Femur (tissue), 1 donor: ENCODE data around the gene ZFP36L2.

Experiments used
- DNase-seq: peaks from one replicate; pipeline ENCODE4 v3.0.0-alpha.2; 2017

Gene ZFP36L2

DNA sequence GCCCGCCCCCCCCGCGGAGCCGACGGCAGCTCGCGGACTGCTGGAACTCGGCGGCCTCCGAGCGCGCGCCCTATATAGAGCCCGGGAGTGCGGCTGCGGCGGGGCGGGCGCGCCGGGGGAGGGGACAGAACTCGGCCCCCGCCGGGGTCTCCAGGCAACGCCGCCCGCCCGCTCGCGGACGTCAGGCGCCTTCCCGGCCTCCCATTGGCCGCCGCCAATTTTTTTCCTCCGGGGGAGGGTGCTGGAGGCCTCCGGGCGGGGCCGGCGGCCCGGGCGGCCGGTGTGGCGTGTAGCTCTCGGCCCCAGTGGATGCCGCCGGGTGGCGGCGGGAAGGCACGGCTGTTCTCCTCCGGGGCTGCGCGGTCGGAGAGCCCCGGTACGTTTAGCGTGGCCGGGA lies at the start of gene ZFP36L2:
Gene ZFP36L2 (minus strand): TSS at position 49 of the 397 bp plus-strand sequence. CDS start 291 bp downstream, outside the sequence.
- peak; percentile 97 for DNase-seq

DNA sequence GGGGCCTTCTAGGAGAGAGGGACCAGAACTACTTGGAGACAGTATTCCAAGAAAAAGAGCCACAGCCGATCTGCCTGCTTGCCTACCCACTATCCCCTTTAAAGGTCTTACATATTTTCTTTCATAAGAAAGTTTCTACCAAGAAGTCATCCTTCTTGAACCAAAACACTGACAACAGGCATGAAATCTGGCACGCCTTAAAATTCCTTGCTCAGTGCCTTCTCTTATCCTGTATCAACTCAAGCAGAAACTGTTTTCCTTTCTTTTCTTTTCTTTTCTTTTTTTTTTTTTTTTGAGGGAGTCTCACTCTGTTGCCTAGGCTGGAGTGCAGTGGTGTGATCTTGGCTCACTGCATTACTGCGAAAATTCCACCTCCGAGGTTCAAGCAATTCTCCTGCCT lies 48.3 kb upstream of the ZFP36L2 start:
- no peak for DNase-seq

GRCh38 chr2:43274055-43274454 lies 47.6 kb upstream of the ZFP36L2 start:
- DNase-seq: no peak

DNA sequence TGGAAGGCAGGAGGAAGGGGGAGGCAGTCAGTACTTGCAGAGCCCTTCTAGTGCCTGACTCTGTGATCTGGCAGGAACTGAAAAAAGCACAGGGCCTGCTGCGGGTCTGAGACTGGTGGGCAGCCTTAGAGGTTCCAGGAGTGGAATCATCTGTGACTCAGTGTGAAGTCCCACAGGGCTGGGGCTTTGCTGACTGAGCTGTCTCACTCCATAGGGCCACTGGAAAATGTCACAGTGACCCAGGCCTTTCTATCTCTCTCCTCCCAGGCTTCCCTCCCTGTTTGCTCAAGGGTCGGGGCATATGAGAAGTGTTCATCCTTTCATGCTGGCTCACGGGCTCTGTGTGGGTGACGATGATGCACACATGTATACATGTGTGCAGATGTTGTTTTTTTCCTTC lies 47.1 kb upstream of the ZFP36L2 start:
- no peak for DNase-seq

DNA sequence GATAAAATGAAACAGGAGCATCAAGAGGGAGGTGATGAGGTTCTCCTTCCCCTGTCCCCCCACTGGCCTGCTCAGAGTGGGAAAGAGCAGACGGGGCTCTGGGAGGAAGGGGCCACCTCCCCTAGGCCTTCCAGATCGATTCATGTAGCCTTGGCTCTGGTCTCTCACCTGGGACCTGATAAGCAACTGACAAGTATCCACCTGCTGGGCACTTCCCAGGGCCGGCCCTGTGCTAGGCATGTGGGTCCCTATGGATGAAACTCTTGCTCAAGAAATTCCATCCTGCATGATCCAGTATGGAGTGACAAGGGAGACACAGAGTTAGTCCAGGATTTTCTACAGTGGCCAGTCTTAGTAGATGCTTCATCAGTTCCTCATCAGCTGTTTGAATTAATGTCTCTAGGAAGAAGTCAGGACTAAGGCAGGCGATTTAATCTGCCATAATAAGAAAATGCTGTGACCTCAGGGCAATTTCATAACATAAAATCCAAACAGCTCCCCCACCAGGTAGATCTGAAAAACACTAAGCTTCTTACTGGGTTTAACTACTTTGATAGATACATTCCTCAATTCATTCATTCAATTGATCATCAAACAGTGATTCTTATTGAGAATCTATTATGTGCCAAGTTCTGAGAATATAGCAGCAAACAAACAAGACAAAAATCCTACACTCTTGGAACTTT lies 44.7 kb upstream of the ZFP36L2 start:
- DNase-seq: no peak

- no peak for DNase-seq
Observed at GRCh38 chr2:43270461-43270860, 44.1 kb upstream of the ZFP36L2 start.

DNA sequence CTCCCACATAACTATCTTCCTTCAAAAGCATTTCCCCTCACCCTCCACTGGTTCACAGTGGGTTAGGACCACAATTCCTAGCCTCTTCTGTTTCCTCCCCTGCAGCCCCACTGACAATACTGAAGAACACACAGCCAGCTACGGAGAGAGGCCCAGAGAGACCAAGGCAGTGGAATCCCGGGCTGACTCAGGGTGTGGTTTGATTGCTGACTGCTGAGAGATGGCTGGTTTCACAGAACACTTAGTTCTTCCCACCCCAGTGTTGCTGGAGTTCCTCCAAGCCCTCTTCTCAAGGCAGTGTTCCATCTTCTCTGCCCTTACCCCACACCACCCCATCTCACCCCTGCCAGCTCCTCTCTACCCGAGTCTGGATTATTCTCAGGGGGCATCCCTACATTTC lies 43.3 kb upstream of the ZFP36L2 start:
- peak; percentile 67 for DNase-seq

DNA sequence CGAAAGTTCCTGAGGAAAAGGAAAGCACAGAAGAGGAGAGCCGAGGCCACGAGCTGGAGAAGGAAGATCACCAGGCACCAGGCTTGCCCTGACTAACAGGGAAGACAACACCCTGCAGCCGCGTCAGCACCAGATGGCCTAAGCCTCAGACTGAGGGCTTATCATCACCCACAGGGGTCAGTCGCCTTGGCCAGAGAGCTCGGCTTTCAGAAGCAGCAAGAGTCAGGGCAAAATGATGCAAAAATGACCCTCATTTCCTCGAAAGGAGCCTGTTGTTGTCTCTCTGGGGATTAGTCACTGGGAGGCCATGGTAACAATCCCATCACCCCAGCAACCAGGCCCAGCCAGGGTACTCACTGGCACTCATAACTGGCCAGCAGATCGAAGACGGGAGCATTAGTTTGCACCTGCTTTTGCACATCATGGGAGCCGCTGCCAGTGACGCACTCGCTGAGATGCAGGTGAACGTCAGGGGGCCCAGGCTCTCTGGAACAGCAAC lies 42.7 kb upstream of the ZFP36L2 start:
- peak; percentile 68 for DNase-seq

GRCh38 chr2:43268066-43268953 lies 41.9 kb upstream of the ZFP36L2 start:
- DNase-seq: no peak

GRCh38 chr2:43267381-43267780 lies 41.0 kb upstream of the ZFP36L2 start:
- no peak for DNase-seq

GRCh38 chr2:43266711-43267111 lies 40.3 kb upstream of the ZFP36L2 start:
- no peak for DNase-seq

DNA sequence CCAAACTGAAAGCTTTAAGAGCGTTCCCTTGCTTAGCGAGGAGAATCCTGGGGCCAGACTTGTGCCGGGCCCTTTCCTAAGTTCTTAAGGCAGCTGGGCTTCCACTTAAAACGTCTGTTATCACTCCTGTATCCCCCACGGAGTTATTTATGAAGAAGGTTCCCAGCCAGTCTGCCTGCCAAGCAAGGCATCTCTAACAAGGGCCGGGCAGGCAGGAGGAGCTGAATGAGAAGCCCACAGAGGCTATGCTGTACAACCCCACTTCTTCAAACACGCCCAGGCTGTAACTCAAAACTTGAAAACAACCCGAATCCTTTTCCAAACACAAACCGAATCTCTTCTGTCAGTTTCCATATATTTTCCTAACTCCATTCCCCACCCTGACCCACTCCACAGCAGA lies 39.0 kb upstream of the ZFP36L2 start:
- DNase-seq: peak; percentile 66

GRCh38 chr2:43265001-43265400 lies 38.6 kb upstream of the ZFP36L2 start:
- DNase-seq: peak; percentile 69

DNA sequence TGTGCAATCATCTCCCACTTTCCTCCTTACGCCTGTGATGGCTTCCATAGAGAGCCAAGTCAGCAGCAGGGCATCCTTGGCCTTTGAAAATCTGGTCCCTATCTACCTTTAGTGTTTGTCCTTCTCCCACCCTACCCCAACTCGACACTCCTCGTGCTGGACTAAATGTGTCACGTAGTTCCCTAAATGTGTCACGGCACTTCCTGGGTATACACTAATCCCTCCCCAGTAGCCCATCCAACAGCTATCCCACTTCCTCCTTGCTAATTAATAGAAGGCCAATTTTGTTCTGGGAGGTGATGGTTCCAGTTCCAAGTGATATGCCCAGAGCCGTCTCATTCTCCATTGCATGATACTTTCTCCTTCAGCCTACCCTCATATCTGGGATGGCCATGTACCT lies 36.5 kb upstream of the ZFP36L2 start:
- DNase-seq: no peak

GRCh38 chr2:43262239-43262638 lies 35.8 kb upstream of the ZFP36L2 start:
- no peak for DNase-seq

- no peak for DNase-seq
Observed at GRCh38 chr2:43259512-43259911, 33.1 kb upstream of the ZFP36L2 start.

DNA sequence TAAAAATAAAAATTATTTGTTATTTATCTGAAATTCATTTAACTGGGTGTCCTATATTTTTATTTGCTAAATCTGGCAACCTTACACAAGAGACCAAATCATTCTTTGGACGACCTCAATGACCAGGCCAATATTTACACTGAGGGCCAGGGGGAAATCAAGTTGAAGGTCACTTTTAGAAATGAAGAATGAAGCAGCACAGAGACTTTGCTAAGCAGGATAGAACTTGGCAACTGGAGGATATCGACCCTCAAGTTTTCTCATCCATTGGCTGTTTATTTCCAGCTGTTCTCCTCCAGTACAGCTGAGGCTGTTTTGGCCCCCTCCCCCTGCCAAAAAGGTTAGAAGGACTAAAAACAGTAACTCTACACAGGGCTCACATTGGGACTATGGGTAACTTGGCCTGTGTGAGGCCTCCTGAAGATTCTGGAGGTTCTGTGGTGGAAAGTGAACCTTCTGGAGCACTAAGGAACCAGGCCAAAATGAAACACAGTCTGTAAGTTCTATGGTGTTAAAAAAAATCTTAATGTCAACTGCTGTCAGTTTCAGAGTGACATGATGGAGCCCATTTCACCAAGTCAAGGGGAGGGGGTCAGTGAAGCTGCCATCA lies 32.2 kb upstream of the ZFP36L2 start:
- no peak for DNase-seq

DNA sequence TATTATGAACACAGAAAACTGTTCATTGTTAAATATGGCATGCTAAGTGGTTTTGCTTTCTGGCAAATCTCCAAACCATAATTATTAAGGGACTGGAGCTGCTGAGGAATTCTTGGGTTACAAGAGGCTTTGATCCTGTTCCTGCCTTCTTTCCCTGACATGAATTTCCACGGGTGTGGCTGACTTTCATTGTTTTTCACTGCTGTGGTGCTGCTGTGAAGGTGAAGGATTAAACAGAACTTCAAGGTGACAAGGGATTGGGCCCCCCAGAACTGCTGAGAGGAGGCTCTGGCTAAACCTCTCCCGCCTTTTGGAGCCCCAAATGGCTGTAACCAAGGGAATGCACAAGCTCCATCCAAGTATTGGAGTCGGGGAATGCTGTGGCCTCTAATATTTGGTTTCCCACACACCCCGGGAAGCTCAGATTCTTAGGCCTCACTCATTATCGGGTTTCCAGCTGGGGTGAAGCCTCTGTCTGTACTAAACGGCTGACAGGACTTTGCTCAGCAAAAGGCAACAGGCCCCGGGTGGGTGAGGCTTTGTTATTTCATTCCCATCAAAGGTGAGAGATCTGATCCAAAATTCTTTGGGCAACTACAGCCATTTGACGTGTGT lies 29.0 kb upstream of the ZFP36L2 start:
- DNase-seq: peak; percentile 50

- DNase-seq: no peak
Observed at GRCh38 chr2:43254331-43254730, 27.9 kb upstream of the ZFP36L2 start.

DNA sequence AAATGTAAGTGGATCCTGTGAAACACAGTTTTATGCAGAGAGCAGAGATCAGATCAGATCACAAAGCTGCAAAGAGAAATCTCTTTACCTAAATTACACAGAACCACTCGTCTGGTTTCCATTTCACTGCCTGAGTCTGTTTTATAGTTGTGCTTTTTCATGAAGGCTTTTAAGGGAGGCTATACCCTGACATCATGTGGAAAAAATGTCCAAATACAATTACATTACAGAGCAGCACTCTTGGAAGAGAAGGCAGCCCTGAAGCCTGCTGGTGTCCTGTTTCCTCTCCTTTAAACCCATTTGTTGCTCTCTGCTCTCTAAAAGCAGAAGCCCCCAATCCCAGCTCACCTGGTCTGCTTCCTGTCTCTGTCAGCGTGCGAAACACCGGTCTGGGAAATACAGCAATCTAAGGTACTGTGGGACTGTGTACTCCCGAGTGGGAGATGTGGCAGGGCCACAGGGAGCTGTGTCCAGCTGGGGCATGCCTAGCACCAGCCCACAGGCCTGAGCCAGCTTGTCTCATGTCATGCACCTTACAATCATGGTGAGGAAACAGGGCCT lies 24.8 kb upstream of the ZFP36L2 start:
- peak; percentile 83 for DNase-seq

DNA sequence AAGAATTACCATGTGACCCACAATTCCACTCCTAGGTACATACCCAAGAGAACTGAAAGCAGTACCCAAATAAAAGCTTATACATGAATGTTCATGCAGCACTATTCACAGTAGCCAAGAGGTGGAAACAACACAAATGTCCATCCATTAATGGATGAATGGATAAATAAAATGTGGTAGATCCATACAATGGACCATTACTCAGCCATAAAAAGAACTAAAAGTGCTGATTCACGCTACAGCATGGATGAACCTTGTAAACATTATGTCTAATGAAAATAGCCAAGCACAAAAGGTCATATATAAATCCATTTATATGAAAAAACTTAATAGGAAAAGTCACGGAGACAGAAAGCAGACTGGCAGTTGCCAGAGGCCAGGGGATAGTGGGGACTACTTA lies 23.6 kb upstream of the ZFP36L2 start:
- no peak for DNase-seq

GRCh38 chr2:43248621-43249020 lies 22.2 kb upstream of the ZFP36L2 start:
- DNase-seq: no peak

DNA sequence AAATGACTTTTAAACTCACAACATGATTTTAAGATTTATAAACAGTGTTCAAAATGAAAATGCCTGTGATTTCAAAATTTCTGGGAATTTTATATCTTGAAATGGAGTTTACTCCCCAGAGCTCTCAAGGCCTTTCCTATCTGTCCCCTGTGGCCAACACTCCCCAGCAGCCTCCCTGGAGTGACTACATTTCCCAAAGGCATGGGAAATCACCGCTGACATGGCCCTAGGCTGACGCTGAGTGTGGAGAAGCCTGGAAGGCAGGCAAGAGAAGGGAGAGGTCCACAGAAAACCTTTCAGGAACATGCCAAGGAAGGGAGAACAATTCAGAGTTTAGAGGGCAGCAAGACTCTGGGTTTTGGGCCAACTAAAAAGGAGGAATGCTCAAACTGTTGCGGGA lies 20.2 kb upstream of the ZFP36L2 start:
- no peak for DNase-seq
